GM19372 (cell line): Measurements from ENCODE around the gene SNAP47.

ENCODE experiments used
- ATAC-seq: cut with Tn5 transposase; IDR thresholded peaks from one replicate; pipeline ENCODE4 v1.9.1; 2021; ENCODE audit warnings: mild to moderate bottlenecking, low read depth, moderate library complexity; ENCODE audit not compliant: unreplicated experiment

SNAP47 gene

DNA sequence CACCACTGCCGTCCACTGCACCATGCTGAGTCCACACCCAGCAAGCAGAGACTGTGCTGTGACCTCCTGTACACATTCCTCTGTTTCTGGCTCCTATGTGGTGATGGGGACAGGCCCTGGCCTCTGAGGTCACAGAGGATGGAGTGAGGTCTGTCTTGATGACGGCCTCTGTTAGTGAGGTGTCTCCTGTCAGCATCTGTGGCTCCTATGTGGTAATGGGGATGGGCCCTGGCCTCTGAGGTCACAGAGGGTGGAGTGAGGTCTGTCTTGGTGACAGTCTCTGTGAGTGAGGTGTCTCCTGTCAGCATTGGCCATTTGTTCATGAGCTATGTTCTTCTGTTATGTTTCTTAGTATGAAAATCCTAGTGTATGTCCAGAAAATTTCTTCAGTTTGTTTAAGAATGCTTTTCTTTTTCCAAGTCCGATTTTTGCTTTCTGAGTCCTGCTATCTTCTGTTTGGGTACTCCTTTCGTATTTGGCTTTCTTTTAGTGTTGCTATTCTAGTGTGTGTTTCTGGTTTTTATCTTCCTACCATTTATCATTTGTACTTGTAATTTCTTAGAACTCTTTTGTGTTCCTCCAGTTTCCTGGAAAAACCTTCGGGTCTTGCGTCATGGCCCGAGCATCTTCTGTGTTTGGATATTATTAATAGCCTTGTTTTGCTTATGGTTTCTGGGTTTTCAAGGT, 13.4 kb downstream of the SNAP47 start:
- ATAC-seq: no peak

DNA sequence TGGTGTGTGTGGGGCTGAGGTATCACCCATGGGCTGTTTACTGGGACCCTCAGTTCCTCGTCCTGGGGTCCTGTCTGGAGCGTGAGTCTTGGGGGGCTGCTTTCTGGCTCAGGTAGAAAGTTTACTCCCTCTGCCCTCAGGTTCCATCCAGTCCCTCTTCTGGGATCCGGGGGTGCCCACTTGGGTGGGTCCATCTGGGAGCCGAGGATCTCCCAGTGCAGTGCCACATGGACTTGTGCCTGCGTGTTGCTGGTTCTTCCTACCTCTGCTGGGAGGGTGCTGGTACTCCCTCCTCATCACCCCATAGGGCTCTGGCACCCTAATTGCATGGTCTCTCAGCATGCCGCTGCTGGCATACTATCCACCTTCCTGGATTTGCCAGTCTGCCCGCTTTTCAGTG, 14.0 kb downstream of the SNAP47 start:
- no peak for ATAC-seq

GRCh38 chr1:227749916-227750710, 14.9 kb downstream of the SNAP47 start:
- no peak for ATAC-seq

GRCh38 chr1:227753999-227754711, 18.9 kb downstream of the SNAP47 start:
- ATAC-seq: no peak

DNA sequence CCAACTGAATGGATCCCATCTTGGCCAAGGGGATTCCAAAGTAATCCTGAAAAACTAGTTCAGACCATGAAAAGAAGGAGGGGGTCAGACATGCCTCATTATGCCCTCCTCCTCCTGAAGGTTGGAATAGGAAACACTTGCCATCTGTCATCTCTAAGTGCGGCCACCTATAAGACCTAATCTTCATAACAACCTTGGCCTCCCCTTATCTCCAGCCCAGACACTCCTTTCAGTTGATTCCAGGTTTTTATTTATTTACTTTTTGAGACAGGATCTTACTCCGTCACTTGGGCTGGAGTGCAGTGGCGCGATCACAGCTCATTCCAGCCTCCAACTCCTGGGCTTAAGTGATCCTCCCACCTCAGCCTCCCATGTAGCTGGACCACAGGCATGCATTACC, 19.7 kb downstream of the SNAP47 start:
- no peak for ATAC-seq

- ATAC-seq: no peak
These were observed 21.1 kb downstream of the SNAP47 start for GRCh38 chr1:227756172-227756959.

DNA sequence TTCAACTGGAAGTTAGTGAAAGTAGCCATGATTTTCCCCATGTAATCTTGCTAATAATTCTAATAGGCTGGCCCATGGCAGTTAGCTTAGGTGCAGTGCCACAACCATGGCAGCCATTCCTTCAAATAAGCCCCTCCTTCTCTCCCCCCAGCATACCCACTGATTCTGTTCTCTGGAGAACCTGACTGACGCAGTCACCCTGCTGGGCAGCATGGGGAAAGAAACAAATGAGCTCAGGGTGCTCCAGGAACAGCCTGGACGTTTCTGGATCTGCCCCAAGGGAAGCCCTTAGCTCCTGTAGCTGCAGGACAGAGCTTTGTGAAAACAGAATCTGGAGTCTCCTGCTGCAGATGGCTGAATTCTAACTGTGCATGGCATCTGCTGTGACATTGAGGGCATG, 22.5 kb downstream of the SNAP47 start:
- ATAC-seq: no peak

DNA sequence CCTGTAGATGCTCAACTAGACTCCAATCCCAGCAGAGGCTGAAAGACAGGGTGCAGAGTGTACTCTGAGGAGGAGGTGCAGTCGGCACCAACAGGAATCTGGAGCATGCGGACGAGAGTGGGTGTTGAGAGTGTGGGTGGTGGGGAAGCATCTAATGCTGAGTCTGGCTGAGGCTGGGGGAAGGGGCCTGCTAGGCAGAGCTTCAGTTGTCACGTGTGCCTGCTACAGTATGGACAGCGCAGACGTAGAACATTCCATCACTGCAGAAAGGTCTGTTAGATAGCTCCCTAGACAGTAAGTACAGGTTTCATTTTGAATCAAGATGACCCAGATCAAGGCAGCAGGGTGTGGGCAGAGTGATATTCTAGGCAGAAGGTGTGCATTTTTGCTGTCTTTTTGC, 23.1 kb downstream of the SNAP47 start:
- ATAC-seq: no peak

- no peak for ATAC-seq
These were observed 24.4 kb downstream of the SNAP47 start for GRCh38 chr1:227759341-227760300.

GRCh38 chr1:227760377-227760776, 25.1 kb downstream of the SNAP47 start:
- ATAC-seq: no peak

- ATAC-seq: no peak
These were observed 26.5 kb downstream of the SNAP47 start for GRCh38 chr1:227761621-227762230.

DNA sequence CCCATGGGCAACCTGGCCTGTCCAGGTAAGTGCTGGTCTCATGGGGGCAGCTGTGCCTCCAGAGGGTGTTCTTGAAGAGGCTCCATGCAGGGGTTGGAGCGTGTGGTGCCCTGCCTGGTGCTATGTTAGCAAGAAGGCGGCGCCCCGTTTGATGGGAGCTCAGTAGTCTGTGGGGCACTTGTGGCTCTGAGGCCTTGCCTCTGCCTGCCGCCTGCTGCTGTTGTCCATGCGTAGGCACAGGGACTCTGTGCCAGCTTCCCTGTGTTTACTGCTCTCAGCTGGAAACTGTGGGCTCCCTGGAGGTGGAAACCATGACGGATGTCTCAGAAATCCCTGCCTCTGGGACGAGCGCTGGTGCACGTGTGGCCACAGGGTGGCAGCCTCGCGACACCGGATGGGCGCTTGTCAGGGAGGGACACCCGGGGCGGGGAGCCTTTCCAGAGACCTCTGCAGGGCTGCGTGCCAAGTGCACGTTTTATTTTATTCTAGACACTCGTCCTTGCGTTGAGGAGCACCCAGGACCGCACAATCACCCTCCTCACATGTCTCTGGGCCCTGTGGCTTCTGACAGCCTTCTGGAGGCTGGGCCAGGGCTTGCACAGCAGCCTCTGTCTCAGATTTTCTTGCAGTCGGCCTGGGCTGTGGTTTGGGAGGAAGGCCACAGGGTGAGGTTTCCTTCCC, 27.1 kb downstream of the SNAP47 start:
- ATAC-seq: no peak

GRCh38 chr1:227763246-227764018, 28.2 kb downstream of the SNAP47 start:
- ATAC-seq: no peak

- ATAC-seq: no peak
These were observed 28.8 kb downstream of the SNAP47 start for GRCh38 chr1:227764019-227764391.

- no peak for ATAC-seq
These were observed 30.2 kb downstream of the SNAP47 start for GRCh38 chr1:227765261-227766014.

DNA sequence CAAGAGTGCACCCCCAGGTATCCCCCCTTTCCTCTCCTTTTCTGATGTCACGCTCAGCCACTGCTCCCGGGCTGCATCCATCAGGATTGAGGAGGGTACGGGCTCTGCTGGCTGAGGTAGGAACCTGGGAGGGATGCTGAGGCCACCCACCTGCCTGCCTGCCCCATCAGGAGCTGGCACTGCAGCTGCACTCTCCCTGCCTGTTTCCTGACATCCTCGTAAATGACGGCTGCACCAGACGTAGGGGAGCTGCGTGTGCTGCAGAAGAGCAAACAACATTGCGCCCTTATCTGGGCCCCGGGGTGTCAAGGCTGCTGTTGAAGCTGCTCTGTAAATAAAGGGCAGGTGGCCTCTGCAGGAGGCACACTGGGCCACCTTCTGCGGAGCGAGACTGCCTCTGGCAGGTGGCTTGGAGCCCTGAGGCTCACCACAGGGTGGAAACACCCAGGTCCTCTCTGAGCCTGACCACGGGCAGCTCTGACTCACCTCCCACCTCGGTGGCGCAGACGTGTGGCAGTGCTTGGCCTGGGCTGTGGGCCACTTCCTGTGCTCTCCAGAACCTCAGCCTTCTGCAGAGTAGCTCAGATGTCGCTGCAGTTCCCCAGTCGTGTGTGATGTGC, 30.9 kb downstream of the SNAP47 start:
- no peak for ATAC-seq
